ENCODE results near the gene BAZ2B. TPM values are rescaled to one million over a fixed set of nuclear protein-coding genes. Genes with fewer than 3 reads are reported as not detected.
"Not testable (repeated sequence)": the region's sequence is repeated elsewhere in the genome, so short reads cannot be mapped to it uniquely, and the experiment has no call there.

Gene BAZ2B
- polyA plus RNA-seq, 1 donor from 2014 or later = 150 TPM

DNA sequence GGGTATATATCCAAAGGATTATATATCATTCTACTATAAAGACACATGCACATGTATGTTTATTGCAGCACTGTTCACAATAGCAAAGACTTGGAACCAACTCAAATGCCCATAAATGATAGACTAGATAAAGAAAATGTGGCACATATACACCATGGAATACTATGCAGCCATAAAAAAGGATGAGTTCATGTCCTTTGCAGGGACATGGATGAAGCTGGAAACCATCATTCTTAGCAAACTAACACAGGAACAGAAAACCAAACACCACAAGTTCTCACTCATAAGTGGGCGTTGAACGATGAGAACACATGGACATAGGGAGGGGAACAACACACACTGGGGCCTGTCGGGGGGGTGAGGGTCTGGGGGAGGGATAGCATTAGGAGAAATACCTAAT is 254.7 kb downstream of the BAZ2B start:
- peaks cover 23% of the 10 kb centered on the region for H3K36me3 ChIP-seq (ENCODE audit: insufficient read depth, low read length)
- H3K4me2 ChIP-seq (ENCODE audit: low read length); H3K4me3 ChIP-seq (ENCODE audit: low read length); H3K79me2 ChIP-seq (replicated peaks; ENCODE audit: insufficient read depth, low read length); H4K20me1 ChIP-seq (ENCODE audit: insufficient read depth); H3K27me3 ChIP-seq (ENCODE audit: insufficient read depth, low read depth, low read length); H3K9ac ChIP-seq (ENCODE audit: low read length); H3F3A ChIP-seq (ENCODE audit: insufficient read depth, low read length, poor library complexity, severe bottlenecking); H3K9me3 ChIP-seq (ENCODE audit: low read length); H3K27ac ChIP-seq (ENCODE audit: low read length); H3K9me2 ChIP-seq (ENCODE audit: insufficient read depth, low read length); H2AFZ ChIP-seq (ENCODE audit: low read depth, low read length): not testable (repeated sequence)

DNA sequence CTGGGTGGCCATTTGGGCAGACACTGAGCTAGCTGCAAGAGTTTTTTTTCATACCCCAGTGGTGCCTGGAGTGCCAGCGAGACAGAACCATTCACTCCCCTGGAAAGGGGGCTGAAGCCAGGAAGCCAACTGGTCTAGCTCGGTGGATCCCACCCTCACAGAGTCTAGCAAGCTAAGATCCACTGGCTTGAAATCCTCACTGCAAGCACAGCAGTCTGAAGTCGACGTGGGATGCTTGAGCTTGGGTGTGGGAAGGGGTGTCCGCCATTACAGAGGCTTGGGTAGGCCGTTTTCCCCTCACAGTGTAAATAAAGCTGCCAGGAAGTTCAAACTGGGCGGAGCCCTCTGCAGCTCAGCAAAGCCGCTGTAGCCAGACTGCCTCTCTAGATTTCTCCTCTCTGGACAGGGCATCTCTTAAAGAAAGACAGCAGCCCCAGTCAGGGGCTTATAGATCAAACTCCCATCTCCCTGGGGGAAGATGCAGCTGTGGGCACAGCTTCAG is 260.2 kb downstream of the BAZ2B start:
- no peak for TF ChIP-seq POLR2AphosphoS5 (IDR thresholded peaks at IDR 0.05)
- no peak for TF ChIP-seq RAD21 (conservative IDR thresholded peaks at IDR 0.05)
- TF ChIP-seq EZH2 (IDR thresholded peaks at IDR 0.05; ENCODE audit: borderline replicate concordance, insufficient read depth, low read length, poor library complexity, severe bottlenecking) = no peak
- TF ChIP-seq, protein P1, sequence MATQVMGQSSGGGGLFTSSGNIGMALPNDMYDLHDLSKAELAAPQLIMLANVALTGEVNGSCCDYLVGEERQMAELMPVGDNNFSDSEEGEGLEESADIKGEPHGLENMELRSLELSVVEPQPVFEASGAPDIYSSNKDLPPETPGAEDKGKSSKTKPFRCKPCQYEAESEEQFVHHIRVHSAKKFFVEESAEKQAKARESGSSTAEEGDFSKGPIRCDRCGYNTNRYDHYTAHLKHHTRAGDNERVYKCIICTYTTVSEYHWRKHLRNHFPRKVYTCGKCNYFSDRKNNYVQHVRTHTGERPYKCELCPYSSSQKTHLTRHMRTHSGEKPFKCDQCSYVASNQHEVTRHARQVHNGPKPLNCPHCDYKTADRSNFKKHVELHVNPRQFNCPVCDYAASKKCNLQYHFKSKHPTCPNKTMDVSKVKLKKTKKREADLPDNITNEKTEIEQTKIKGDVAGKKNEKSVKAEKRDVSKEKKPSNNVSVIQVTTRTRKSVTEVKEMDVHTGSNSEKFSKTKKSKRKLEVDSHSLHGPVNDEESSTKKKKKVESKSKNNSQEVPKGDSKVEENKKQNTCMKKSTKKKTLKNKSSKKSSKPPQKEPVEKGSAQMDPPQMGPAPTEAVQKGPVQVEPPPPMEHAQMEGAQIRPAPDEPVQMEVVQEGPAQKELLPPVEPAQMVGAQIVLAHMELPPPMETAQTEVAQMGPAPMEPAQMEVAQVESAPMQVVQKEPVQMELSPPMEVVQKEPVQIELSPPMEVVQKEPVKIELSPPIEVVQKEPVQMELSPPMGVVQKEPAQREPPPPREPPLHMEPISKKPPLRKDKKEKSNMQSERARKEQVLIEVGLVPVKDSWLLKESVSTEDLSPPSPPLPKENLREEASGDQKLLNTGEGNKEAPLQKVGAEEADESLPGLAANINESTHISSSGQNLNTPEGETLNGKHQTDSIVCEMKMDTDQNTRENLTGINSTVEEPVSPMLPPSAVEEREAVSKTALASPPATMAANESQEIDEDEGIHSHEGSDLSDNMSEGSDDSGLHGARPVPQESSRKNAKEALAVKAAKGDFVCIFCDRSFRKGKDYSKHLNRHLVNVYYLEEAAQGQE (IDR thresholded peaks at IDR 0.05; ENCODE audit: borderline replicate concordance) = no peak
- TF ChIP-seq, protein P2, sequence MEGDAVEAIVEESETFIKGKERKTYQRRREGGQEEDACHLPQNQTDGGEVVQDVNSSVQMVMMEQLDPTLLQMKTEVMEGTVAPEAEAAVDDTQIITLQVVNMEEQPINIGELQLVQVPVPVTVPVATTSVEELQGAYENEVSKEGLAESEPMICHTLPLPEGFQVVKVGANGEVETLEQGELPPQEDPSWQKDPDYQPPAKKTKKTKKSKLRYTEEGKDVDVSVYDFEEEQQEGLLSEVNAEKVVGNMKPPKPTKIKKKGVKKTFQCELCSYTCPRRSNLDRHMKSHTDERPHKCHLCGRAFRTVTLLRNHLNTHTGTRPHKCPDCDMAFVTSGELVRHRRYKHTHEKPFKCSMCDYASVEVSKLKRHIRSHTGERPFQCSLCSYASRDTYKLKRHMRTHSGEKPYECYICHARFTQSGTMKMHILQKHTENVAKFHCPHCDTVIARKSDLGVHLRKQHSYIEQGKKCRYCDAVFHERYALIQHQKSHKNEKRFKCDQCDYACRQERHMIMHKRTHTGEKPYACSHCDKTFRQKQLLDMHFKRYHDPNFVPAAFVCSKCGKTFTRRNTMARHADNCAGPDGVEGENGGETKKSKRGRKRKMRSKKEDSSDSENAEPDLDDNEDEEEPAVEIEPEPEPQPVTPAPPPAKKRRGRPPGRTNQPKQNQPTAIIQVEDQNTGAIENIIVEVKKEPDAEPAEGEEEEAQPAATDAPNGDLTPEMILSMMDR (IDR thresholded peaks at IDR 0.05; ENCODE audit: poor library complexity, severe bottlenecking) = no peak
- no peak for TF ChIP-seq TAF1 (IDR thresholded peaks at IDR 0.05; ENCODE audit: low read depth)
- TF ChIP-seq SMC3 (conservative IDR thresholded peaks at IDR 0.05; ENCODE audit: poor library complexity) = no peak
- TF ChIP-seq EP300 (conservative IDR thresholded peaks at IDR 0.05; ENCODE audit: poor library complexity, severe bottlenecking) = no peak
- no peak for TF ChIP-seq MXI1 (conservative IDR thresholded peaks at IDR 0.05; ENCODE audit: poor library complexity, severe bottlenecking)
- H4K20me1 ChIP-seq (ENCODE audit: insufficient read depth) = no peaks in the 10 kb centered on the region
- H3K36me3 ChIP-seq (ENCODE audit: insufficient read depth, low read length) = no peaks in the 10 kb centered on the region
- H3K27ac ChIP-seq (ENCODE audit: low read length) = no peak overlapping the region
- no peaks in the 10 kb centered on the region for H3K9me2 ChIP-seq (ENCODE audit: insufficient read depth, low read length)
- no peaks in the 10 kb centered on the region for H3F3A ChIP-seq (ENCODE audit: insufficient read depth, low read length, poor library complexity, severe bottlenecking)
- H3K27me3 ChIP-seq (ENCODE audit: insufficient read depth, low read depth, low read length) = no peaks in the 10 kb centered on the region
- H3K4me3 ChIP-seq (ENCODE audit: low read length) = no peak overlapping the region
- H3K9ac ChIP-seq (ENCODE audit: low read length) = no peak overlapping the region
- H3K79me2 ChIP-seq (replicated peaks; ENCODE audit: insufficient read depth, low read length) = no peaks in the 10 kb centered on the region
- no peaks in the 10 kb centered on the region for H3K9me3 ChIP-seq (ENCODE audit: low read length)
- no peak overlapping the region for H2AFZ ChIP-seq (ENCODE audit: low read depth, low read length)
- no peak overlapping the region for H3K4me2 ChIP-seq (ENCODE audit: low read length)

DNA sequence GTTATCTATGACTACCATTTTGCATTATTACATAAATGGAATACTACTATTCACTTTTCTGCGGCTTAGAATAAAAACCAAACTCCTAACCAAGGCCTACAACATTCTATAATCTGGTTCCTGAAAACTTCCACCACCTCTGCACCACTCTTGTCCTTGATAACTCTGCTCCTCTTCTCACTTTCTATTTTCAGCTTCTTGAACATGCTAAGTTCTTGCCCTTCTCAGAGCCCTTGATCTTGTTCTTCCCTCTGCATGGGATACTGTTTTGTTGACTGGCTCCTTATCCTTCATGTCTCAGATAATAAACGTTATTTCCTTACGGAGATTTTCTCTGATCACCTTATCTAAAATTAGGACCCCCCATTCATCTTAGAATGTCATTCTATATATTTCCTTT is 264.4 kb downstream of the BAZ2B start:
- no peak overlapping the region for H3K9ac ChIP-seq (ENCODE audit: low read length)
- H3K27ac ChIP-seq (ENCODE audit: low read length) = no peak overlapping the region
- H4K20me1 ChIP-seq (ENCODE audit: insufficient read depth) = no peaks in the 10 kb centered on the region
- no peaks in the 10 kb centered on the region for H3F3A ChIP-seq (ENCODE audit: insufficient read depth, low read length, poor library complexity, severe bottlenecking)
- peaks cover 13% of the 10 kb centered on the region for H3K36me3 ChIP-seq (ENCODE audit: insufficient read depth, low read length)
- H3K4me3 ChIP-seq (ENCODE audit: low read length) = no peak overlapping the region
- TF ChIP-seq, protein P1 (IDR thresholded peaks at IDR 0.05; ENCODE audit: borderline replicate concordance) = no peak
- H3K27me3 ChIP-seq (ENCODE audit: insufficient read depth, low read depth, low read length) = no peaks in the 10 kb centered on the region
- no peaks in the 10 kb centered on the region for H3K9me3 ChIP-seq (ENCODE audit: low read length)
- no peak overlapping the region for H2AFZ ChIP-seq (ENCODE audit: low read depth, low read length)
- no peak overlapping the region for H3K4me2 ChIP-seq (ENCODE audit: low read length)
- H3K9me2 ChIP-seq (ENCODE audit: insufficient read depth, low read length) = no peaks in the 10 kb centered on the region
- no peaks in the 10 kb centered on the region for H3K79me2 ChIP-seq (replicated peaks; ENCODE audit: insufficient read depth, low read length)
